Measurements from ENCODE around the gene MCC. TPM values are rescaled to one million over a fixed set of nuclear protein-coding genes. Genes with fewer than 3 reads are reported as not detected.
A peak's percentile ranks its signal among the peaks of the same experiment; 100 is the strongest.

MCC gene
- total RNA-seq, 1 donor from 2014 or later: 18.9 TPM

DNA sequence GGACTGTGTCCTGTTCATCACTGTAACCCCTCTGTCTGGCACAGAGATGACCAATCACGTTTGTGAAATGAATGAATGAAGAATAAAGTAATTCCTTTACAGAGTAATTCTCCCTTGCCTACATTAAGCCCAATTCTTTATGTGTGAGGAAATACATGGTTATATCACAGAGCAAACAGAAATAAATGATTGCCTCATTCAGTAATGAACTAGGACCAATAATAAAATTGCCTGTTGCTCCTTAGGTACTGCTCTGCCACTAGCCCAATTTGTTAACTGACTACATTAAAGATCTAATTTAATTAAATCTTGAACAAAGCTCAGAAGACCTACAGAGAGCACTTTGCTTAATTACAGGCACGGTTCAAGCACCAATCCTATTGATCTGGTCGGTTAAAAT, 389.9 kb downstream of the MCC start:
- H3K27ac Mint-ChIP-seq: no peak overlapping the region

DNA sequence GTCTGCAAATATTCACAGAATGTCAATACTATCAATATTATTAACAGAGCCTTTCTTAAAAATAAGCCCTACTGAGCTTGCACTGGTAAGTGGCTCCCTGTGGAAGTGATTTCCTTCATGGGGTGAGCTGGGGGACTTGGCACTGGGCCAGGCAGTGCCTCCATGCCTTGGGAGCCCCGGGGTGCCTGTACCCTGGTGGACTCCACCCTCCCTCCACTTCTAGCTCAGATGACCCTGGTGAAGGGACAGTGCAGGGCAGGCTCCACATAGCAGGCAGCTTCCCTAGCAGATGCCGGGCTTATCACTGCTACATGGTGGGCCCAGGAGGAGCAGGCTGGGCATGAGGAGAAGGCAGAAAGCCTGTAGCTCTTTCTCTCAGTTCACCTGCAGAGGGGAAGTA, 392.4 kb downstream of the MCC start:
- H3K4me1 Mint-ChIP-seq (ENCODE audit: low read depth): peaks cover 4% of the 10 kb centered on the region
- no peak overlapping the region for H3K4me3 Mint-ChIP-seq (ENCODE audit: low read depth)
- TF ChIP-seq CTCF (IDR thresholded peaks at IDR 0.05; ENCODE audit: unreplicated experiment): no peak
- DNase-seq (ENCODE audit: low spot score, unreplicated experiment): no peak
- no peaks in the 10 kb centered on the region for H3K27me3 Mint-ChIP-seq
- peaks cover 3% of the 10 kb centered on the region for H3K36me3 Mint-ChIP-seq (ENCODE audit: insufficient read depth)
- no peaks in the 10 kb centered on the region for H3K9me3 Mint-ChIP-seq (ENCODE audit: low read depth)
- H3K27ac Mint-ChIP-seq: no peak overlapping the region

More for the DNA sequence above, 389.9 kb downstream of the MCC start:
- no peaks in the 10 kb centered on the region for H3K9me3 Mint-ChIP-seq (ENCODE audit: low read depth)
- no peak for TF ChIP-seq CTCF (IDR thresholded peaks at IDR 0.05; ENCODE audit: unreplicated experiment)
- H3K27me3 Mint-ChIP-seq: no peaks in the 10 kb centered on the region
- H3K4me1 Mint-ChIP-seq (ENCODE audit: low read depth): no peaks in the 10 kb centered on the region
- no peak for DNase-seq (ENCODE audit: low spot score, unreplicated experiment)
- peaks cover 5% of the 10 kb centered on the region for H3K36me3 Mint-ChIP-seq (ENCODE audit: insufficient read depth)
- no peak overlapping the region for H3K4me3 Mint-ChIP-seq (ENCODE audit: low read depth)

DNA sequence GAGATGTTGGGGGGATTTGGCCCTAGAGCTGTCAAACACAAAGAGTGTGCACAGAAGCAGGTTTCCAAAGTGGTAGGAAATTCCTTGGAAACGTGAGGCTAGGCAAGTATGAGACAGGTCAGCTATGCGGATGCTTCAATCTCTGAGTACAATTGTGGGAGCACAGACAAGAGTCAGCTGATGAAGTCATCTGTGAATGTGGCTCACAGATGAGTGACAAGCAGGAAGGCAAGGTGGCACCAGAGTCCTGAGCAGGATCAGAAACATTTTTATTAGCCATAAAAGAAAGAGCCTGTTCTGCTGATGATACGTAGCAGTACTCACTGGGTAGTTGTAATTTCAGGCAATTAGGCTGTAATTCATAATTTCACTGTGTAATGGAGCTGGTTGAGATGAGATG, 394.7 kb downstream of the MCC start:
- H3K27ac Mint-ChIP-seq: no peak overlapping the region
- no peak overlapping the region for H3K4me3 Mint-ChIP-seq (ENCODE audit: low read depth)
- DNase-seq (ENCODE audit: low spot score, unreplicated experiment): no peak
- peaks cover 7% of the 10 kb centered on the region for H3K4me1 Mint-ChIP-seq (ENCODE audit: low read depth)
- TF ChIP-seq CTCF (IDR thresholded peaks at IDR 0.05; ENCODE audit: unreplicated experiment): no peak
- H3K9me3 Mint-ChIP-seq (ENCODE audit: low read depth): no peaks in the 10 kb centered on the region
- peaks cover 8% of the 10 kb centered on the region for H3K36me3 Mint-ChIP-seq (ENCODE audit: insufficient read depth)
- no peaks in the 10 kb centered on the region for H3K27me3 Mint-ChIP-seq

GRCh38 chr5:113092683-113093082, 395.6 kb downstream of the MCC start:
- Mint-ChIP-seq H3K4me3 (ENCODE audit: low read depth) (no peak overlapping the region), H3K27me3 (no peaks in the 10 kb centered on the region), H3K36me3 (ENCODE audit: insufficient read depth) (peaks cover 8% of the 10 kb centered on the region), H3K9me3 (ENCODE audit: low read depth) (no peaks in the 10 kb centered on the region), H3K4me1 (ENCODE audit: low read depth) (peaks cover 9% of the 10 kb centered on the region), H3K27ac (peak overlapping the region; percentile 63)
- TF ChIP-seq CTCF (IDR thresholded peaks at IDR 0.05; ENCODE audit: unreplicated experiment): no peak
- DNase-seq (ENCODE audit: low spot score, unreplicated experiment): no peak

DNA sequence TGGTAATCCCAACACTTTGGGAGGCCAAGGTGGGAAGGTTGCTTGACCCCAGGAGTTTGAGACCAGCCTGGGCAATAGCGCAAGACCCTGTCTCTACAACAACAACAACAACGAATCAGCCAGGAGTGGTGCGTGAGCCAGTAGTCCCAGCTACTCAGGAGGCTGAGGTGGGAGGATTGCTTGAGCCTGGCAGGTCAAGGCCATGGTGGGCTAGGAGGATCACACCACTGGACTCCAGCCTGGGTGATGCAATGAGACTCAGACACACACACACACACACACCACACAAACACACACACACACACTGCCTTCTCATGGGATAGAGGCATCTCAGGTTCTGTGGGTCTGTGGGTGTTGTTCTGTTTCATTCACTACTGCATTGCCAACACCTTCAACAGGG, 396.6 kb downstream of the MCC start:
- DNase-seq (ENCODE audit: low spot score, unreplicated experiment): no peak
- Mint-ChIP-seq H3K27me3 (no peaks in the 10 kb centered on the region), H3K4me1 (ENCODE audit: low read depth) (peaks cover 9% of the 10 kb centered on the region), H3K4me3 (ENCODE audit: low read depth) (no peak overlapping the region), H3K9me3 (ENCODE audit: low read depth) (no peaks in the 10 kb centered on the region), H3K27ac (no peak overlapping the region), H3K36me3 (ENCODE audit: insufficient read depth) (peaks cover 8% of the 10 kb centered on the region)
- TF ChIP-seq CTCF (IDR thresholded peaks at IDR 0.05; ENCODE audit: unreplicated experiment): no peak

Measured in progenitor cell of endocrine pancreas (in vitro differentiated cells).